H1 (cell line): ENCODE results near the gene INPP4B. TPM values are rescaled to one million over a fixed set of nuclear protein-coding genes. Genes with fewer than 3 reads are reported as not detected.
A peak's percentile ranks its signal among the peaks of the same experiment; 100 is the strongest.

ENCODE experiments used
- CTCF ChIA-PET: fragments of 300-600 bp; sonication (Branson Sonifier 250); formaldehyde crosslinking; loops from one replicate; lab custom pipeline; 2021; ENCODE audit not compliant: partially characterized antibody; lab: Charles Lee
- POLR2A ChIA-PET: fragments of 300-600 bp; sonication (Branson Sonifier 250); formaldehyde crosslinking; loops from one replicate; lab custom pipeline; 2021; ENCODE audit warnings: inconsistent platforms; ENCODE audit not compliant: partially characterized antibody; lab: Charles Lee
- DNase-seq, 2 experiments: peaks; one replicate each; pipeline versions ENCODE4 v3.0.0 to v3.0.0-alpha.2; 2010 to 2022; ENCODE audit warnings: low spot score in 2 of 2, low read depth in 1 of 2, mixed read lengths in 1 of 2
- FAIRE-seq: peaks from 2 replicates; lab custom pipeline; 2011; peaks lifted over from hg19 to GRCh38; lab: Jason Lieb, UNC
- H2AFZ ChIP-seq: 2 replicates; pipeline ENCODE4 v1.8.1; 2012; ENCODE audit warnings: low read length, inconsistent platforms
- H2AK5ac ChIP-seq: 2 replicates; pipeline ENCODE4 v1.6.1; 2013; ENCODE audit warnings: low read depth, low read length
- H2BK120ac ChIP-seq: replicated peaks from 2 replicates; pipeline ENCODE3; 2013; ENCODE audit warnings: low read depth, low read length, inconsistent platforms
- H2BK12ac ChIP-seq: 2 replicates; pipeline ENCODE4 v1.6.1; 2013; ENCODE audit warnings: low read depth, low read length
- H2BK15ac ChIP-seq: 2 replicates; pipeline ENCODE4 v1.6.1; 2013; ENCODE audit warnings: low read length
- H2BK20ac ChIP-seq: 2 replicates; pipeline ENCODE4 v1.6.1; 2013; ENCODE audit warnings: low read length
- H2BK5ac ChIP-seq: 2 replicates; pipeline ENCODE4 v1.6.1; 2013; ENCODE audit warnings: low read depth, low read length
- H3K14ac ChIP-seq: 2 replicates; pipeline ENCODE4 v1.6.1; 2013; ENCODE audit warnings: inconsistent platforms; ENCODE audit not compliant: insufficient read length
- H3K18ac ChIP-seq: 2 replicates; pipeline ENCODE4 v1.6.1; 2013; ENCODE audit warnings: low read length; ENCODE audit errors: extremely low read depth
- H3K23ac ChIP-seq: 2 replicates; pipeline ENCODE4 v1.6.1; 2013; ENCODE audit warnings: inconsistent platforms; ENCODE audit not compliant: insufficient read length
- H3K23me2 ChIP-seq: 2 replicates; pipeline ENCODE4 v1.6.1; 2013; ENCODE audit warnings: low read depth, low read length
- H3K27ac ChIP-seq: 2 replicates; pipeline ENCODE4 v1.6.1; 2011; ENCODE audit warnings: low read depth, low read length, inconsistent platforms
- H3K27me3 ChIP-seq, 4 experiments: replicated peaks in 1 of 4; 1 replicate in 1 of 4; 2 replicates in 3 of 4; pipeline versions ENCODE4 v1.6.1 to v1.8.1; 2011 to 2013; ENCODE audit warnings: low read length in 3 of 4, mild to moderate bottlenecking in 3 of 4, inconsistent platforms in 2 of 4, mixed read lengths in 2 of 4, moderate library complexity in 1 of 4; ENCODE audit not compliant: control insufficient read depth in 3 of 4, insufficient read depth in 3 of 4; ENCODE audit errors: extremely low read depth in 1 of 4
- H3K36me3 ChIP-seq, 4 experiments: 2 replicates each; pipeline versions ENCODE4 v1.6.1 to v1.8.1; 2011 to 2013; ENCODE audit warnings: mild to moderate bottlenecking in 4 of 4, low read length in 3 of 4, moderate library complexity in 2 of 4, control low read depth in 1 of 4, inconsistent platforms in 1 of 4; ENCODE audit not compliant: insufficient read depth in 4 of 4, control insufficient read depth in 2 of 4
- H3K4ac ChIP-seq: replicated peaks from 2 replicates; pipeline ENCODE3; 2013; ENCODE audit warnings: low read length, low read depth, mixed read lengths, inconsistent platforms; ENCODE audit not compliant: insufficient read length
- H3K4me1 ChIP-seq, 4 experiments: replicated peaks in 1 of 4; 1 replicate in 1 of 4; 2 replicates in 3 of 4; pipeline versions ENCODE4 v1.6.1 to v1.8.1; 2011 to 2013; ENCODE audit warnings: low read length in 3 of 4, inconsistent platforms in 2 of 4, mixed read lengths in 1 of 4; ENCODE audit not compliant: insufficient read depth in 4 of 4, control insufficient read depth in 3 of 4
- H3K4me2 ChIP-seq, 2 experiments: 2 replicates each; pipeline versions ENCODE4 v1.6.1 to v1.8.1; 2011 to 2013; ENCODE audit warnings: low read depth in 2 of 2, low read length in 2 of 2, control low read depth in 1 of 2, inconsistent platforms in 1 of 2, mild to moderate bottlenecking in 1 of 2; ENCODE audit not compliant: insufficient read depth in 1 of 2
- H3K4me3 ChIP-seq, 4 experiments: fragments of 200-600, 300-600 bp in 1 of 4; sonication (generic), shearing (Covaris generic), sonication (Bioruptor Twin) in 1 of 4; 2 replicates each; pipeline versions ENCODE4 v1.5.1 to v1.8.1; 2011 to 2016; ENCODE audit warnings: low read length in 4 of 4, low read depth in 3 of 4, control low read depth in 2 of 4, inconsistent platforms in 2 of 4, mild to moderate bottlenecking in 2 of 4, mixed read lengths in 1 of 4, moderate library complexity in 1 of 4; ENCODE audit not compliant: insufficient read depth in 2 of 4; ENCODE audit errors: extremely low read depth in 1 of 4
- H3K56ac ChIP-seq: replicated peaks from 2 replicates; pipeline ENCODE3; 2013; ENCODE audit warnings: low read depth, mild to moderate bottlenecking, mixed read lengths, low read length, inconsistent platforms; ENCODE audit not compliant: insufficient read length
- H3K79me1 ChIP-seq: 2 replicates; pipeline ENCODE4 v1.6.1; 2013; ENCODE audit warnings: low read depth, low read length, control low read depth
- H3K79me2 ChIP-seq, 2 experiments: 2 replicates each; pipeline versions ENCODE4 v1.6.1 to v1.8.1; 2012 to 2013; ENCODE audit warnings: low read length in 2 of 2, mild to moderate bottlenecking in 2 of 2, inconsistent platforms in 1 of 2; ENCODE audit not compliant: insufficient read depth in 2 of 2, control insufficient read depth in 1 of 2
- H3K9ac ChIP-seq, 4 experiments: replicated peaks in 1 of 4; 1 replicate in 1 of 4; 2 replicates in 3 of 4; pipeline versions ENCODE4 v1.6.1 to v1.8.1; 2011 to 2013; ENCODE audit warnings: low read depth in 3 of 4, low read length in 3 of 4, control low read depth in 2 of 4, mild to moderate bottlenecking in 2 of 4, moderate library complexity in 2 of 4, inconsistent platforms in 1 of 4; ENCODE audit errors: extremely low read depth in 1 of 4
- H3K9me3 ChIP-seq, 2 experiments: 2 replicates each; pipeline versions ENCODE4 v1.6.1 to v1.8.1; 2012 to 2013; ENCODE audit warnings: mild to moderate bottlenecking in 2 of 2, moderate library complexity in 2 of 2, control low read depth in 1 of 2, inconsistent platforms in 1 of 2, low read depth in 1 of 2, low read length in 1 of 2, mixed read lengths in 1 of 2; ENCODE audit not compliant: insufficient read depth in 2 of 2
- H4K20me1 ChIP-seq, 2 experiments: replicated peaks in 1 of 2; 2 replicates each; pipeline versions ENCODE3 to v1.8.1; 2011 to 2013; ENCODE audit warnings: inconsistent platforms in 2 of 2, low read length in 2 of 2, mild to moderate bottlenecking in 1 of 2; ENCODE audit not compliant: insufficient read depth in 2 of 2, control insufficient read depth in 1 of 2
- H4K5ac ChIP-seq: 2 replicates; pipeline ENCODE4 v1.6.1; 2013; ENCODE audit warnings: low read length, low read depth, mixed read lengths, inconsistent platforms; ENCODE audit not compliant: insufficient read length
- H4K8ac ChIP-seq: 2 replicates; pipeline ENCODE4 v1.8.0; 2013; ENCODE audit warnings: mild to moderate bottlenecking, moderate library complexity, low read length, inconsistent platforms; ENCODE audit not compliant: insufficient read depth; ENCODE audit errors: extremely low read depth
- H4K91ac ChIP-seq: replicated peaks from 2 replicates; pipeline ENCODE3; 2013; ENCODE audit warnings: low read length, mixed read lengths, inconsistent platforms; ENCODE audit not compliant: insufficient read length
- ASH2L ChIP-seq: fragments of 200-600, 300-600 bp; sonication (generic); IDR thresholded peaks from one replicate; pipeline ENCODE4 v1.7.1; 2017; ENCODE audit warnings: low read length
- BACH1 ChIP-seq: IDR thresholded peaks from 2 replicates; pipeline ENCODE4 v1.6.1; 2012; ENCODE audit warnings: low read length, improper control_type of control experiment
- BCL11A ChIP-seq, 2 experiments: IDR thresholded peaks; one replicate each; pipeline ENCODE4 v1.6.1; 2011; ENCODE audit warnings: low read depth in 2 of 2, low read length in 2 of 2, mild to moderate bottlenecking in 2 of 2
- BRCA1 ChIP-seq: IDR thresholded peaks from 2 replicates; pipeline ENCODE4 v1.6.1; 2012; ENCODE audit warnings: low read depth, low read length, improper control_type of control experiment
- EGR1 ChIP-seq: IDR thresholded peaks from 2 replicates; pipeline ENCODE4 v1.6.1; 2011; ENCODE audit warnings: low read depth, low read length, borderline replicate concordance
- EP300 ChIP-seq, 2 experiments: IDR thresholded peaks; 1 replicate in 1 of 2; 2 replicates in 1 of 2; pipeline ENCODE4 v1.6.1; 2011 to 2012; ENCODE audit warnings: low read depth in 2 of 2, low read length in 2 of 2, mild to moderate bottlenecking in 2 of 2, borderline replicate concordance in 1 of 2, inconsistent platforms in 1 of 2, moderate library complexity in 1 of 2
- JUND ChIP-seq: IDR thresholded peaks from 2 replicates; pipeline ENCODE4 v1.6.1; 2011; ENCODE audit warnings: mild to moderate bottlenecking, improper control_type of control experiment, low read length
- KDM5A ChIP-seq: fragments of 200-600 bp; IDR thresholded peaks from 2 replicates; pipeline ENCODE4 v1.7.1; 2012; ENCODE audit warnings: mild to moderate bottlenecking, low read length, inconsistent platforms, mixed read lengths
- MAFK ChIP-seq: IDR thresholded peaks from 2 replicates; pipeline ENCODE4 v1.6.1; 2012; ENCODE audit warnings: low read depth, mild to moderate bottlenecking, improper control_type of control experiment, low read length
- ZNF274 ChIP-seq: IDR thresholded peaks from 2 replicates; pipeline ENCODE4 v1.7.0; 2012; ENCODE audit warnings: low read length, borderline replicate concordance; ENCODE audit errors: extremely low read depth
- WGBS, 2 experiments: shearing (Covaris generic) in 1 of 2; methylation state at CpG; one replicate each; pipeline versions ENCODE4 v1.1.6 to v1.1.7; 2013 to 2015; ENCODE audit warnings: low lambda C conversion rate in 2 of 2, mixed read lengths in 2 of 2, inconsistent platforms in 1 of 2, low coverage in 1 of 2, missing lambda C conversion rate in 1 of 2; ENCODE audit not compliant: insufficient replicate concordance in 2 of 2, insufficient coverage in 1 of 2, insufficient read length in 1 of 2; ENCODE audit errors: extremely low coverage in 1 of 2, missing lambda C conversion rate in 1 of 2; 5-methylcytosine and 5-hydroxymethylcytosine counted together
- polyA plus RNA-seq, 7 experiments: library from polyadenylated mRNA; depleted of rRNA in 3 of 7; stranded (reverse) in 5 of 7; unstranded in 2 of 7; fragments of >200 nt in 5 of 7; fragments of 200-250 nt in 2 of 7; gene quantifications; 1 replicate in 5 of 7; 2 replicates in 1 of 7; 4 replicates in 1 of 7; pipeline versions ENCODE4 v1.2.1 to v1.2.3, GENCODE V29; 2011 to 2013; ENCODE audit warnings: missing spikeins in 2 of 7, mixed read lengths in 2 of 7
- total RNA-seq: library from RNA; stranded (reverse); fragmentation: NEBNext Ultra II Directional; extraction: Animal tissue kit (Norgen Biotek cat#: 25700); gene quantifications from 2 replicates; pipeline ENCODE4 v1.2.1, GENCODE V29; 2021
- TF ChIP-seq, protein P1 (sequence below): IDR thresholded peaks from 2 replicates; pipeline ENCODE4 v1.6.1; 2012; ENCODE audit warnings: low read length, inconsistent platforms

The INPP4B gene
- total and polyA plus RNA-seq, 2 of the 8 experiments (the other 6 are each of a cell fraction or from before 2014, with no cell fraction given): 0.11 to 0.54 TPM

DNA sequence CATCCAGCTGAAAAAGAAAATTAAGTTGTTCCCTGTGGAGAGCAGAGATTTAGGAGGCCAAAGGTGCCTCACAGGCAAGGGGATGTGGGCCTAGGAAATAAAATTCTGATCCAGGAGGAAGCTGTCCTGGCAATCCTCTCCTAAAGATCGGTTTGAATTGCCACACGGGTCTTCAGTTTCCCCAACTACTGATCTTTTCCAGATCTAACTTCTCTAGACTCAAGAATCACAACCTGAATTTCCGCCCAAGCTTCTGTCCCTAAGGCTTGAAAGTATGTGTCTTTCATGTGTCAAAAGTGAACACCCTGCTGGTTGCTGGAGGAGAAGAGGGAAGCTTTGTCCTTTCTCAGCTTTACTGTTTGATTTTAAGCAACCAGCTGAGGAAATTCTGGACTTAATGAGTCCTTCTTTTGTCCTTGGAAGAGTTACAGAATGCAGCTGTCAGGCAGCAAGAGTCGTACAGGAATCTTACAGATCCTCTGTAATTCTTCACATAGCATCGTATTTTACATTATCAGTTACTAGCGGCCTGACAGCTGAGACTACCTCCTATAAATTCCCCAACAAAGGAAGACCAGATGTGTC lies 93.8 kb downstream of the INPP4B start:
- H3K27ac ChIP-seq: no peak overlapping the region
- CTCF ChIA-PET: interaction anchor here (0.7 to 1.4 kb wide), 3 partner anchors 9 to 95 kb away, joined by 3 to 5 read pairs (median 3); no protein-coding TSS in a partner anchor
- no peak for TF ChIP-seq MAFK
- no peak for TF ChIP-seq EP300 (IDR thresholded peaks at IDR 0.05; ENCODE audit: borderline replicate concordance in 1 of 2, low read depth in 2 of 2, low read length in 2 of 2)
- no peak for TF ChIP-seq ZNF274
- no peak for TF ChIP-seq BRCA1
- no peak for TF ChIP-seq JUND
- no peak for TF ChIP-seq EGR1
- no peak for TF ChIP-seq ASH2L
- no peak for TF ChIP-seq KDM5A
- TF ChIP-seq BACH1: no peak
- TF ChIP-seq BCL11A (IDR thresholded peaks at IDR 0.05; ENCODE audit: low read depth in 2 of 2, low read length in 2 of 2): no peak
- TF ChIP-seq, protein P1, sequence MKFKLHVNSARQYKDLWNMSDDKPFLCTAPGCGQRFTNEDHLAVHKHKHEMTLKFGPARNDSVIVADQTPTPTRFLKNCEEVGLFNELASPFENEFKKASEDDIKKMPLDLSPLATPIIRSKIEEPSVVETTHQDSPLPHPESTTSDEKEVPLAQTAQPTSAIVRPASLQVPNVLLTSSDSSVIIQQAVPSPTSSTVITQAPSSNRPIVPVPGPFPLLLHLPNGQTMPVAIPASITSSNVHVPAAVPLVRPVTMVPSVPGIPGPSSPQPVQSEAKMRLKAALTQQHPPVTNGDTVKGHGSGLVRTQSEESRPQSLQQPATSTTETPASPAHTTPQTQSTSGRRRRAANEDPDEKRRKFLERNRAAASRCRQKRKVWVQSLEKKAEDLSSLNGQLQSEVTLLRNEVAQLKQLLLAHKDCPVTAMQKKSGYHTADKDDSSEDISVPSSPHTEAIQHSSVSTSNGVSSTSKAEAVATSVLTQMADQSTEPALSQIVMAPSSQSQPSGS: no peak

More for the DNA sequence above, 93.8 kb downstream of the INPP4B start:
- no peak for DNase-seq
- H4K8ac ChIP-seq: no peak overlapping the region
- H3K9me3 ChIP-seq: no peaks in the 10 kb centered on the region
- H3K14ac ChIP-seq: no peak overlapping the region
- H3K23me2 ChIP-seq: no peaks in the 10 kb centered on the region
- no peak overlapping the region for H3K23ac ChIP-seq
- no peak overlapping the region for H2BK12ac ChIP-seq
- no peak overlapping the region for H3K18ac ChIP-seq
- H3K4me3 ChIP-seq: no peak overlapping the region
- no peak overlapping the region for H2BK120ac ChIP-seq
- peak overlapping the region; percentile 64; the same call in 1 of the 2 replicates for H2AFZ ChIP-seq
- FAIRE-seq: no peak
- no peak overlapping the region for H4K91ac ChIP-seq
- H3K79me1 ChIP-seq: no peaks in the 10 kb centered on the region
- no peak overlapping the region for H2BK20ac ChIP-seq
- no peak overlapping the region for H3K56ac ChIP-seq
- no peaks in the 10 kb centered on the region for H3K36me3 ChIP-seq
- H3K4ac ChIP-seq: no peak overlapping the region
- no peak overlapping the region for H2BK5ac ChIP-seq
- POLR2A ChIA-PET: no interaction called here
- no peaks in the 10 kb centered on the region for H4K20me1 ChIP-seq
- H3K9ac ChIP-seq: no peak overlapping the region
- H2AK5ac ChIP-seq: no peak overlapping the region
- no peaks in the 10 kb centered on the region for H3K27me3 ChIP-seq
- H3K4me1 ChIP-seq: no peaks in the 10 kb centered on the region
- H4K5ac ChIP-seq: no peak overlapping the region
- no peaks in the 10 kb centered on the region for H3K79me2 ChIP-seq
- WGBS, 2 experiments: 88% methylated on average over 6 of the region's 6 CpGs; no CpG with 5 or more reads in 1 of the 2 experiments
- no peak overlapping the region for H2BK15ac ChIP-seq
- no peak overlapping the region for H3K4me2 ChIP-seq
